Colon (tissue), 2 donors: ENCODE results near the gene IQGAP2.
"Not testable (repeated sequence)": the region's sequence is repeated elsewhere in the genome, so short reads cannot be mapped to it uniquely, and the experiment has no call there.

ENCODE experiments used
- FAIRE-seq: peaks from 2 replicates; lab custom pipeline; 2012; peaks lifted over from hg19 to GRCh38; lab: Jason Lieb, UNC
- donor health status: control.
- donor health status: control.

Gene IQGAP2, protein sequence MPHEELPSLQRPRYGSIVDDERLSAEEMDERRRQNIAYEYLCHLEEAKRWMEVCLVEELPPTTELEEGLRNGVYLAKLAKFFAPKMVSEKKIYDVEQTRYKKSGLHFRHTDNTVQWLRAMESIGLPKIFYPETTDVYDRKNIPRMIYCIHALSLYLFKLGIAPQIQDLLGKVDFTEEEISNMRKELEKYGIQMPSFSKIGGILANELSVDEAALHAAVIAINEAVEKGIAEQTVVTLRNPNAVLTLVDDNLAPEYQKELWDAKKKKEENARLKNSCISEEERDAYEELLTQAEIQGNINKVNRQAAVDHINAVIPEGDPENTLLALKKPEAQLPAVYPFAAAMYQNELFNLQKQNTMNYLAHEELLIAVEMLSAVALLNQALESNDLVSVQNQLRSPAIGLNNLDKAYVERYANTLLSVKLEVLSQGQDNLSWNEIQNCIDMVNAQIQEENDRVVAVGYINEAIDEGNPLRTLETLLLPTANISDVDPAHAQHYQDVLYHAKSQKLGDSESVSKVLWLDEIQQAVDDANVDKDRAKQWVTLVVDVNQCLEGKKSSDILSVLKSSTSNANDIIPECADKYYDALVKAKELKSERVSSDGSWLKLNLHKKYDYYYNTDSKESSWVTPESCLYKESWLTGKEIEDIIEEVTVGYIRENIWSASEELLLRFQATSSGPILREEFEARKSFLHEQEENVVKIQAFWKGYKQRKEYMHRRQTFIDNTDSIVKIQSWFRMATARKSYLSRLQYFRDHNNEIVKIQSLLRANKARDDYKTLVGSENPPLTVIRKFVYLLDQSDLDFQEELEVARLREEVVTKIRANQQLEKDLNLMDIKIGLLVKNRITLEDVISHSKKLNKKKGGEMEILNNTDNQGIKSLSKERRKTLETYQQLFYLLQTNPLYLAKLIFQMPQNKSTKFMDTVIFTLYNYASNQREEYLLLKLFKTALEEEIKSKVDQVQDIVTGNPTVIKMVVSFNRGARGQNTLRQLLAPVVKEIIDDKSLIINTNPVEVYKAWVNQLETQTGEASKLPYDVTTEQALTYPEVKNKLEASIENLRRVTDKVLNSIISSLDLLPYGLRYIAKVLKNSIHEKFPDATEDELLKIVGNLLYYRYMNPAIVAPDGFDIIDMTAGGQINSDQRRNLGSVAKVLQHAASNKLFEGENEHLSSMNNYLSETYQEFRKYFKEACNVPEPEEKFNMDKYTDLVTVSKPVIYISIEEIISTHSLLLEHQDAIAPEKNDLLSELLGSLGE (N-terminal part only)

GRCh38 chr5:76402886-76403765, at the start of gene IQGAP2:
TSS of gene IQGAP2 (plus strand) at chr5:76403285. CDS start at chr5:76403546, 261 bp downstream.
- FAIRE-seq: no peak

- no peak for FAIRE-seq
Measured at GRCh38 chr5:76356887-76357286, 46.2 kb upstream of the IQGAP2 start.

GRCh38 chr5:76363352-76364225, 39.5 kb upstream of the IQGAP2 start:
- FAIRE-seq: no peak

- FAIRE-seq: no peak
Measured at GRCh38 chr5:76364226-76364589, 38.9 kb upstream of the IQGAP2 start.

DNA sequence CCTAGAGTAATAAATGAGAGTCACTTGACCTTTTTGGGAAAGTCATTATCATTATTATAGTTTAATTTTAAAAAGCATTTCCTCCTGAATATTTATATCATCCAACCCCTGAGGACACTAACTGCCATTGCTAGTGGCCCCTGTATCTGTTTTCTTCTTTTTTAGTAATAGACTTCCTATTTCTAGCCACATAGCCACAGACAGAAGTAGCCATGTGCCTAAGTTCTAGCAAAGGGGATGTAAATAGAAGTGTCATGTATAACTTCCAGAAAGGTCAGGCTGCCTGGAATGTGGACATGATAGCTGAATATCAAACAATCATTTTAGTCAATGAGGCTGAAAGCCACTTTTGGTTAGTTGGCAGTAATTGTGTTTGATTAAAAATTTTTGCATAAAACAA, 37.5 kb upstream of the IQGAP2 start:
- no peak for FAIRE-seq

GRCh38 chr5:76366596-76366995, 36.5 kb upstream of the IQGAP2 start:
- FAIRE-seq: no peak

- no peak for FAIRE-seq
Measured at GRCh38 chr5:76367623-76368371, 35.3 kb upstream of the IQGAP2 start.

GRCh38 chr5:76368941-76369340, 34.1 kb upstream of the IQGAP2 start:
- FAIRE-seq: no peak

- FAIRE-seq: not testable (repeated sequence)
Measured at GRCh38 chr5:76369668-76370067, 33.4 kb upstream of the IQGAP2 start.

DNA sequence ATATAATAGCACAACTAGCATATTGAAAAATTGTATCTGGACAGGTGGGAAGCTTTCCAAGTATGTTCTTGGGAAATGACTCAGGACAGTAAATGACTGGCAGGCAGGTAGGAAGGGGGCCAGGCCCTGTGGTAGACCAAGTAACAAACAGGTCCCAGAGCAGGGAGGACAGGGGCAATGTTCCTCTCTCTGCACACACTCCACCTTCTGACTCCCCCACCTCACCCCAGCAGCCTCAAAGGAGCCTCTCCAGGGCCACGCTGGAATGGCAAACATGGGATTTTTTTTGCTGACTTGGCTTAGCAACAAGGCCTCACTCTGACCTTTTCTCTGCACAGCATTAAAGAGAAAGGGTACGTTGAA, 31.1 kb upstream of the IQGAP2 start:
- FAIRE-seq: no peak

GRCh38 chr5:76372323-76373054, 30.6 kb upstream of the IQGAP2 start:
- no peak for FAIRE-seq

- no peak for FAIRE-seq
Measured at GRCh38 chr5:76376148-76376865, 26.8 kb upstream of the IQGAP2 start.

DNA sequence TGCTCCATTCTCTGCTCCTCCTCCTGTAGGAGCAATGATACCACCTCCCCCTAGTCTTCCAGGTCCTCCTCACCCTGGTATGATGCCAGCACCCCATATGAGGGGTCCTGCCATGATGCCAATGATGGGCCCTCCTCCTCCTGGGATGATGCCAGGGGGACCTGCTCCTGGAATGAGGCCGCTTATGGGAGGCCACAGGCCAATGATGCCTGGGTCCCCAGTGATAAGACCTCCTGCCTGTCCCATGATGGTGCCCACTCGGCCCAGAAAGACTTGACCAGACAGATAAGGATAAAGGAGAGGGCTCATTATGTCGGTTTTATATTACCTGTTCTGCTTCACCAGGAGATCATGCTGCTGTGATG, 26.2 kb upstream of the IQGAP2 start:
- no peak for FAIRE-seq

DNA sequence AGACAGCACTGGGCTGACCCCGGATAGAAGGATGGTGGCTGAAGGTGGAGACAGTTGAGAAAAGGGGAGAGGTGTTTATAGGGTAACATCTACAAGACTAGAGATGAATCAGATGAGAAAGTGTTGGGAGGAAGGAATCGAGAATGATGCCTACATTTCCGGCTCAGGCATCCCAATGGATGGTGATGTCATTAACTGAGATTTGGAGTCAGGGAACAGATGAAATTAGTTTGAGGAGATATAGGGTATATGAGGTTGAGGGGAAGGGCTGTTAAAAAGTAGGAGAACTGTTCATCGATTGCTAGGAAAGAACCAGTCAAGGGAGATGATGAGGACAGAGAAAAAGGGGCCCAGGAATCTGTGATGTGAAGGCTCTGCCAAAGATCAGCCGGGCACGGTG, 24.7 kb upstream of the IQGAP2 start:
- no peak for FAIRE-seq

GRCh38 chr5:76379316-76379715, 23.8 kb upstream of the IQGAP2 start:
- no peak for FAIRE-seq

- FAIRE-seq: no peak
Measured at GRCh38 chr5:76379855-76380254, 23.2 kb upstream of the IQGAP2 start.

- FAIRE-seq: no peak
Measured at GRCh38 chr5:76380346-76381066, 22.6 kb upstream of the IQGAP2 start.
